Right cardiac atrium (tissue), 5 donors: Measurements from ENCODE around the gene RRAS2. TPM values are rescaled to one million over a fixed set of nuclear protein-coding genes. Genes with fewer than 3 reads are reported as not detected.

ENCODE experiments used
- ATAC-seq, 2 donors: fragments of 200-7000 bp; cut with Tn5 transposase; one replicate each; pipeline versions ENCODE4 v1.8.0 to v1.9.1; 2020; ENCODE audit warnings: moderate library complexity in 2 of 2, mild to moderate bottlenecking in 1 of 2
- DNase-seq, 3 donors: peaks; one replicate each; pipeline ENCODE4 v3.0.0-alpha.2; 2020
- H3K27ac ChIP-seq: one replicate; pipeline ENCODE4 v1.5.1; 2013; ENCODE audit warnings: mild to moderate bottlenecking, low read length, control low read depth, moderate library complexity
- H3K27me3 ChIP-seq: one replicate; pipeline ENCODE4 v1.6.1; 2013; ENCODE audit not compliant: control insufficient read depth, insufficient read depth
- H3K4me1 ChIP-seq: one replicate; pipeline ENCODE4 v1.6.1; 2013; ENCODE audit warnings: low read length; ENCODE audit not compliant: control insufficient read depth, insufficient read depth
- H3K4me3 ChIP-seq: one replicate; pipeline ENCODE4 v1.5.1; 2013; ENCODE audit warnings: low read length, control low read depth
- H3K9me3 ChIP-seq: one replicate; pipeline ENCODE4 v1.6.1; 2013; ENCODE audit warnings: low read length; ENCODE audit not compliant: control insufficient read depth
- WGBS: extraction: QIAGEN DNeasy Blood & Tissue Kit; methylation state at CpG from one replicate; pipeline ENCODE4 v1.1.7; 2013; 5-methylcytosine and 5-hydroxymethylcytosine counted together
- intact Hi-C, 4 donors: fragments of 100-400 bp; cut with DNase I; formaldehyde crosslinking; loops; one replicate each; pipeline versions ENCODE4 v1.11.0 to v1.14.0; 2022 to 2023
- polyA plus RNA-seq: library from polyadenylated mRNA; stranded (reverse); fragments of 200-250 nt; gene quantifications from one replicate; pipeline ENCODE4 v1.2.3, GENCODE V29; 2013
- total RNA-seq, 4 donors: library from RNA; stranded (reverse); fragmentation: NEBNext Ultra II Directional; extraction: Animal tissue kit (Norgen Biotek cat#: 25700); gene quantifications; one replicate each; pipeline ENCODE4 v1.2.1, GENCODE V29; 2021
- donor health status: healthy with polysubstance abuse.
- donor health status: DM: no; HTN: yes; CAD: no.
- donor health status: DM: no; HTN: no; CAD: no.
- donor health status: DM: no; HTN: yes; CAD: no; lungs with severe emphysema.
- donor health status: DM: yes; HTN: yes; CAD: no.

The RRAS2 gene
- total and polyA plus RNA-seq, 5 donors: 23.9 to 32.7 (median 28.2) TPM

DNA sequence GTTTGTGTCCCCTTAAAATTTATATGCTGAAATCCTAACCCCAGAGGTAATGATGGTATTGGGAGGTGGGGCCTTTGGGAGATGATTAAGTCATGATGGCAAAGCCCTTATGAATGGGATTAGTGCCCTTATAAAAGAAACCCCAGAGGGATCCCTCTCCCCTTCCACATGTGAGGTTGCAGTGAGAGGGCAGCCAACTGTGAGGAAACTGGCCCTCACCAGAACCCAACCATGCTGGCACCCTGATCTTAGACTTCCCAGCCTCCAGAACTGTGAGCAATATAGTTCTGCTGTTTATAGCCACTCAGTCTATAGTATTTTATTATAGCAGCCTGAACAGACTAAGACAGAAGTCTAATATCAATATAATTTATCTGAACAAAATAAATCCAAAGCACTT, 27.1 kb upstream of the RRAS2 start:
- Histone ChIP-seq H3K9me3 (no peaks in the 10 kb centered on the region), H3K27ac (no peak overlapping the region), H3K4me1 (peaks cover 3% of the 10 kb centered on the region), H3K4me3 (no peak overlapping the region), H3K27me3 (no peaks in the 10 kb centered on the region)
- ATAC-seq (no peak), DNase-seq (no peak)
- intact Hi-C loops: no loop called here

DNA sequence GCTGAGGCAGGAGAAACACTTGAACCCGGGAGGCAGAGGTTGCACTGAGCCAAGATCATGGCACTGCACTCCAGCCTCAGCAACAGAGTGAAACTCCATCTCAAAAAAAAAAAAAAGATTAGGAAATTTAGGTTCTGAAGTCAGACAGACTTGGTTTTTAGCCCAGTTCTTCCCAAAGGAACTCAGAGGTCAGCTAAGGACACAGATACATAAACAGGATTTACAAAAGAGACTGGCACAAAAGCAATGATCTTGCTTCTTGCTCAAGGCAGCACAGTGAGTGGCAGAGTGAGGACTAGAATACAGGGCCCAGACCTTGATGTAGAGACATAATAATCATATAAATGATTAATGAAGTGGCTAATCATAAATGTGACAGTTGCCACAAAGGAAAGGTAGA, 25.4 kb upstream of the RRAS2 start:
- no peaks in the 10 kb centered on the region for H3K27me3 ChIP-seq
- DNase-seq (no peak), ATAC-seq (peak in 1 of 2 donors; percentile 15)
- no peak overlapping the region for H3K27ac ChIP-seq
- WGBS: 67% methylated on average over 1 of the region's 1 CpG
- H3K4me3 ChIP-seq: no peak overlapping the region
- peaks cover 3% of the 10 kb centered on the region for H3K4me1 ChIP-seq
- H3K9me3 ChIP-seq: no peaks in the 10 kb centered on the region
- intact Hi-C loops: no loop called here

DNA sequence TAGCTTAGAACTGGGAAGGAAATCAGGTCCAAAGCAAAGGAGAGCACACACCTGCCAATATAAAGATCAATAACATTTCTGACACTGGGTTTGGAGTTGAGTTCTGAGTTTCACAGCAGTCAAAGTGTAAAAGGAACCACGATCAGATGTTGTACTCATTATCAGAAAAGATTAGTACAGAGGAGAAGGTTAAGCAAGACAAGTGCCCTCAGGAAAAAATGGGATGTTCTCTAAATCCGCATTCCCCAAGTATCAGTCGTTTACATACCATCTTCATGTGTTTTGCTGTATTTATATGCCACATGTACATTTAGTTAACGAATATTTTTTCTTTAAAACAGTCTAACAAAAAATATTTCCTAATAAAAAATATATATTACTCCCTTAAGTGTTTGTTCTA, 23.0 kb upstream of the RRAS2 start:
- ATAC-seq: no peak
- 84% methylated on average over 4 of the region's 4 CpGs for WGBS
- Histone ChIP-seq H3K9me3 (no peaks in the 10 kb centered on the region), H3K27ac (no peak overlapping the region), H3K27me3 (no peaks in the 10 kb centered on the region), H3K4me1 (peaks cover 2% of the 10 kb centered on the region), H3K4me3 (no peak overlapping the region)
- no peak for DNase-seq
- intact Hi-C loops: no loop called here

DNA sequence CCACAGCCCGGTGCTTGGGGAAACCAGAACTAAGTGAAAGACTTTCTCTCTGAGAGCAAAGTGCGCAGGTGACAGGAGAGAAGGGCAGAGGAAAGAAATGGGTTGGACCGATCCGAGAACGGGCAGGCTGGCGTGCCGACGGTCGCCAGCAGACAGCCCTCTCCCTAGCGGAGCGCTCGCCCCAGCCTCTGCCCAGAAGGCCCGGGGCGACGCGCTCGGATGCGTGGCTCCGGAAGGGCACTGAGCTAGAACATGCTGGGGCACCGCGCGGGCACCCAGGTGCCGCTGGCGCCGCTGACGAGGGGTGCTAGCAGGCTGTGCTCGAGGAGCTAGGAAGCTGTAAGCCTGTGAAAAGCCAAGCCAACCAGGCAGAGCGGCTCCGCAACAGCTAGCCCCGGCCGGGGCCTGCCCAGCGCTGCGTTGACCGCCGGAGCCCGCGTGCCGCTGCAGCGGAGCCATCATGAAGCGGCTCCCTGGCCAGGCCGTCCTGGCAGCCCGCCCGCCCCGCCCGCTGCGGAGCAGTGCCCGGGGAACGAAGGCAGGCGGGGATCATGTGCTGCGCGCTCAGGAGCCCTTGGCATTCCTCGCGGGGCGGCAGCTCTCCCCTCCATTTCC, 22.1 kb upstream of the RRAS2 start:
- WGBS: 2% methylated on average over 54 of the region's 54 CpGs
- ATAC-seq (peak; percentile 94 to 96), DNase-seq (peak; percentile 79 to 93 (median 92))
- no peaks in the 10 kb centered on the region for H3K4me1 ChIP-seq
- intact Hi-C loops: no loop called here
- H3K4me3 ChIP-seq: peak overlapping the region; percentile 21
- H3K9me3 ChIP-seq: no peaks in the 10 kb centered on the region
- peak overlapping the region; percentile 71 for H3K27ac ChIP-seq
- no peaks in the 10 kb centered on the region for H3K27me3 ChIP-seq

DNA sequence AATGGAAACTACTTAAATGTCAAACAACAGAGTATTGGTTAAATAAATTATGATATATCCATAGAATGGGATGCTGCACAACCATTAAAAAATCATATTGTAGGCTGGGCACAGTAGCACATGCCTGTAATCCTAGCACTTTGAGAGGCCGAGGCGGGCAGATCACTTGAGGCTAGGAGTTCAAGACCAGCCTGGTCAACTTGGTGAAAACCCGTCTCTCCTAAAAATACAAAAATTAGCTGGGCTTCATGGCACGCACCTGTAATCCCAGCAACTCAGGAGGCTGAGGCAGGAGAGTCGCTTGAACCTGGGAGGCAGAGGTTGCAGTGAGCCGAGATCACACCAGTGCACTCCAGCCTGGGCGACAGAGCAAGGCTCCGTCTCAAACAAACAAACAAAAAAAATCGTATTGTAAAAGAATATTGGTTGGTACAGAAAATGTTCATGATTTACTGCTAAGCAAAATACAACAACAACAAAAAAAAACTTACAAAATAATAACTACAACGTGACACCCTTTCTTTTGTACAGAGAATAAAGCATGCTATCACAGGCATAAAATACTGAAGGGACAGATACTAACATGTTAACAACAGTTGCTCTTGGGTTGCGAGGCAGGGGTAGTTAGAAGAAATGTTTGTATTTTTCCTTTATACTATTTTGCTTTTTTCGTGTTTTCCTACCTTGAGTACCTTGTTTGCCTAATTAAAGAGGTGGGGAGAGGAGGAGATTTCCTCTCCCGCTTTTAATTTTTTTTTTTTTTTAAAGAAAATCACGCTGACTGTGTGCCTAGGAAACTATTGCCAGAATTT, 21.3 kb upstream of the RRAS2 start:
- WGBS: 81% methylated on average over 14 of the region's 14 CpGs
- Histone ChIP-seq H3K27ac (no peak overlapping the region), H3K9me3 (no peaks in the 10 kb centered on the region), H3K4me3 (peak overlapping the region; percentile 21), H3K27me3 (no peaks in the 10 kb centered on the region), H3K4me1 (no peaks in the 10 kb centered on the region)
- DNase-seq: no peak
- intact Hi-C loops: no loop called here
- no peak for ATAC-seq

DNA sequence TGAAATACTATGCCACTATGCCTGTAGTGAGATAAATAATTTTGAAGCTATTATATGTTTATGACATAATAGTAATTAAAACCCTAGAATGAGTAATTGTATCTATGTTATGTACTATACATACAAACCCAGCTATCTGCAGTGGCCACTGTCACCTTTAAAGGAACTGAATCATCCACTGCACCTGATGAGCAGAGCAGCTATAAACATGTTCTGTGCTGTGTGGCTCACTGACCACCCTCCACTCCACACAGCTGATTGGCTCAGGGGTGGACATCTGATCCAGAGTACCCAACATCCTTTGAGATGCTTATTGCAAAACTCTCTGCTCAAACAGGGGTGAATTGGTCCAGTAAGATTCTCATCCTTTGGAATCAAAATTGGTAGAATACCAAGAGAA, 19.2 kb upstream of the RRAS2 start:
- H3K27me3 ChIP-seq: no peaks in the 10 kb centered on the region
- no peak overlapping the region for H3K27ac ChIP-seq
- ATAC-seq (no peak), DNase-seq (no peak)
- H3K4me3 ChIP-seq: no peak overlapping the region
- intact Hi-C loops: no loop called here
- peaks cover 3% of the 10 kb centered on the region for H3K4me1 ChIP-seq
- no peaks in the 10 kb centered on the region for H3K9me3 ChIP-seq

DNA sequence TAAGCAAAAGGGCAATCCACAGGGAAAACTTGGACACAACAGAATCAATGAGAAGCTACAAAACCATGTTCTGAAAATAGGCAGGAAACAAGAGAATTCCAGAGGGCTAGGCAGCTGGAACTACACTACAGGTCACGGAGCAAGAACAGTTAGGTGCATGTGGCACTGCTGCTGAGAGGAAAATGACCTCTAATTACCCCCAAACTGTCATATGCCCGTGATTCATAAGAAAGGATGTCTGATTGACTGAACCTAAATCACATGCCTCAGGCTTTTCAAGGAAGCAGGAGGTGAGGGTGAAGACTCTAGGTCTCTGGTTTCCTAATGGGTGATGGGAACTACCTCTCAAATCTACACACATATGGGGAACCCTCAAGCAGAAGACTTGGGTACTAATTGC, 17.9 kb upstream of the RRAS2 start:
- ATAC-seq (no peak), DNase-seq (no peak)
- Histone ChIP-seq H3K27ac (no peak overlapping the region), H3K4me3 (no peak overlapping the region), H3K27me3 (no peaks in the 10 kb centered on the region), H3K9me3 (no peaks in the 10 kb centered on the region), H3K4me1 (peaks cover 3% of the 10 kb centered on the region)
- WGBS: 69% methylated on average over 2 of the region's 2 CpGs
- intact Hi-C loops: no loop called here

DNA sequence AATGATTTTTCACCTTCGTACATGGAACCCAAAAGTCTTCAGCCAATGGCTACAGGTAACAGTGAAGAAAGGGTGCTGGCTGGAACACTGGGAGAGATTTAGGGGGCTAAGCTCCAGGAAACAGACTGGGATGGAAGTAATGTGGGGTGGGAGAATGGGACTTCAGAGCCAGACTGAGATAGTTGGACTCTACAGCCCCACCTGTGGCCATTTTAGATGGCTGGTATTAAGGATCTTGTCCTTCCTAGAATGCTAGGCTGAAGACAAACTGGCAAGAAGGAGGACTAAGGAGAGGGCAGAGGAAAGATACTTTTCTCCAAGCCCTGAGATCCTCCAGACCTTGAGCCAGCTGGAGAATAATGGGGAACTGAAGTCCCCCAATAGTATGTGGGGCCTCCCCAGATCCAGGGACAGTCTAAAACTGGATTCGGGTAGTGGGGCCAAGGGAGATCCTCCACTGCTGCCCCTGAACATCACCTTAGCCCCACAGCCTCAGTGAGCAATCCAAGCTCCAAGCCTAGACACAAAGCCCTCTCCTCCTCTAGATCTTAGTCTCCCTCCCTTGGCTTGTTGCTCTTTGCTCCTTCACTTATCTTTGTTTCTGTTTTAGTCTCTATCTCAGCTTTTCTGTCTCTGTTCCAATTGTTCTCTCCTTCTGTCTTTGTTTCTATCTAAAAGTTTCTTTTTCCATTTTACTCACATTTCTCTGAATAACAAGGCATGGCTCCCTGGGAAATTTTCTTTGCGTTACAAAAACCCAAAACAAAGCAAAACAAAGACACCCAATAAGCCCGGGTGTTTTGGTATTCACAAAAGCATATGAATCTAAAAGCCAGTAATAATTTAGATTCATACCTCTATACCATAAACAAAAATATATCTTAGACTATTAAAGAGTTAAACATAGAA, 16.2 kb upstream of the RRAS2 start:
- DNase-seq (no peak), ATAC-seq (no peak)
- H3K27ac ChIP-seq: no peak overlapping the region
- no peak overlapping the region for H3K4me3 ChIP-seq
- WGBS: 56% methylated on average over 4 of the region's 4 CpGs
- no peaks in the 10 kb centered on the region for H3K27me3 ChIP-seq
- no peaks in the 10 kb centered on the region for H3K9me3 ChIP-seq
- H3K4me1 ChIP-seq: peaks cover 5% of the 10 kb centered on the region
- intact Hi-C loops: no loop called here

DNA sequence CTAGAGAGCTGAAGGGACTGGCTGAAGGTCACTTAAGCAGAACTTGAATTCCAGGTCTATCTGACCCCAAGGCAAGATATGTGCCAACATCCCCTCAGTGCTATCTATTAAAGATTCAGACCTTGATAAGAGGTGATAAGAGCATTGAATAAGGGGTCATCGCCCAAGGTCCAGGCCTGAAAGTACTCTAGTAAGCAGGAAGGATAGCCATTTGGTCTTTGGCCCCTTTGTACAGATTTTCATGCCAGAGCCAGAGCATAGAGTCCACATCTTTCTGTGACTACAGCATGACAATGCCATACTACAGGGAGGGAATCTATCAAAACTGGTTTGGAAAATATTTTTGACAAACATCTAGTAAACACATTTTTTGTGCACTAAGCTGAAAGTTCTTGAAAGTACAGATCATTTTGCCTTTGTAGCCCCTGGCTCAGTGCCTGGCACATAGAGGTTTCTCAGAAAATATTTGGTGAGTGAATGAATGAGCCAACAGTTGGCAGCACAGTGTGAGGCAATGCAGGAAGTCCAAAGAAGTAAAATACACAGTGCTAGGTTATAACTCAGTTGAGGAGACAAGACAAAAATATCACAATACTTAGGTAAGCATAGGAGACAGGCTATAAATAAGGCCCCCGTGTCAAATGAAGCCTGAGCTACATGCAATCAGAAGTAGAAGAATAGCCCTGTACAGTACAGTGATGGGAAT, 15.1 kb upstream of the RRAS2 start:
- ATAC-seq (peak; percentile 79 to 87), DNase-seq (peak in 2 of 3 donors; percentile 32 to 61)
- no peak overlapping the region for H3K4me3 ChIP-seq
- no peaks in the 10 kb centered on the region for H3K27me3 ChIP-seq
- peak overlapping the region; percentile 71 for H3K27ac ChIP-seq
- no peaks in the 10 kb centered on the region for H3K9me3 ChIP-seq
- 71% methylated on average over 2 of the region's 2 CpGs for WGBS
- peaks cover 5% of the 10 kb centered on the region for H3K4me1 ChIP-seq
- intact Hi-C loops: no loop called here

DNA sequence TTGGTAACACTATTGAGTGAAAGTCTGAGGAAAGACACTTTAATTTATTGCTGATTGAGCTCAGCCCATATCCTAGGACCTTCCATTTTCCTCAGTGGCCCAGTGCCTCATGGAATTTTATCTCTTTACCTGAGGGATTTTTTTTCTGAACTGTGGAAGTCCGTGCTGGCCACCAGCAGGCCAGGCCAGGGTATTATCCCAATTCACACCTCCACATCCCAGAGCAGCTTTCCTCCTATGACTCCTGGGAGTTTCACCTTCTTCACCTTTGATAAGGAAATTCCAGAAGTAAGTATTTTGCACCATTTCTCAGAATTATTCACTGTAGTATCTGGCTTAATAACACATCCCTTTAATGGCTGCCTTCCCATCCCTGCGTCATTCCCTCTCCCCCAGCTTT, 13.0 kb upstream of the RRAS2 start:
- intact Hi-C loops: no loop called here
- no peak for ATAC-seq
- no peaks in the 10 kb centered on the region for H3K27me3 ChIP-seq
- DNase-seq: no peak
- H3K4me1 ChIP-seq: peaks cover 5% of the 10 kb centered on the region
- H3K9me3 ChIP-seq: no peaks in the 10 kb centered on the region
- H3K27ac ChIP-seq: no peak overlapping the region
- no peak overlapping the region for H3K4me3 ChIP-seq
- 90% methylated on average over 2 of the region's 2 CpGs for WGBS
